Transverse colon (tissue), 4 donors: Measurements from ENCODE around the gene AP1S3. TPM values are rescaled to one million over a fixed set of nuclear protein-coding genes. Genes with fewer than 3 reads are reported as not detected.

Experiments
- DNase-seq: peaks from one replicate; pipeline ENCODE4 v3.0.0-alpha.2; 2019
- H3K27ac ChIP-seq, 4 donors: fragments of 200-600 bp; sonication (generic); 2 replicates each; pipeline ENCODE4 v1.5.1; 2016 to 2018; ENCODE audit warnings: inconsistent platforms in 4 of 4
- H3K27me3 ChIP-seq: fragments of 200-600 bp; sonication (generic); 2 replicates; pipeline ENCODE4 v1.5.1; 2017; ENCODE audit warnings: inconsistent platforms
- H3K36me3 ChIP-seq, 4 donors: fragments of 200-600 bp; sonication (generic); 2 replicates each; pipeline ENCODE4 v1.5.1; 2017 to 2019; ENCODE audit warnings: inconsistent platforms in 4 of 4
- H3K4me1 ChIP-seq, 4 donors: fragments of 200-600 bp; sonication (generic); 2 replicates each; pipeline ENCODE4 v1.5.1; 2017 to 2020; ENCODE audit warnings: inconsistent platforms in 4 of 4
- H3K4me3 ChIP-seq, 4 donors: fragments of 200-600 bp; sonication (generic); 1 replicate in 1 of 4; 2 replicates in 3 of 4; pipeline versions ENCODE4 v1.5.1 to v1.6.1; 2017 to 2019; ENCODE audit warnings: inconsistent platforms in 4 of 4
- H3K9me3 ChIP-seq, 2 donors: fragments of 200-600 bp; sonication (generic); 2 replicates each; pipeline ENCODE4 v1.5.1; 2017 to 2019; ENCODE audit warnings: inconsistent platforms in 2 of 2
- CTCF ChIP-seq, 5 experiments: fragments of 200-600 bp in 3 of 5; fragments of 450-650 bp in 2 of 5; sonication (generic) in 3 of 5; IDR thresholded peaks; 1 replicate in 2 of 5; 2 replicates in 3 of 5; pipeline ENCODE4 v1.5.1; 2016 to 2017; ENCODE audit warnings: antibody characterized with exemption in 5 of 5, inconsistent platforms in 3 of 5, mild to moderate bottlenecking in 2 of 5, moderate library complexity in 1 of 5
- EP300 ChIP-seq: sonication (generic); formaldehyde crosslinking; IDR thresholded peaks from one replicate; pipeline ENCODE4 v1.6.1; 2017; ENCODE audit warnings: antibody characterized with exemption, low read depth
- POLR2A ChIP-seq: fragments of 450-650 bp; IDR thresholded peaks from one replicate; pipeline ENCODE4 v1.6.1; 2016; ENCODE audit warnings: antibody characterized with exemption, mild to moderate bottlenecking, moderate library complexity
- POLR2AphosphoS5 ChIP-seq, 3 donors: sonication (generic); formaldehyde crosslinking; IDR thresholded peaks; one replicate each; pipeline ENCODE4 v1.6.1; 2016; ENCODE audit warnings: antibody characterized with exemption in 3 of 3
- WGBS, 2 donors: methylation state at CpG; one replicate each; pipeline ENCODE4 v1.1.5; 2018; ENCODE audit warnings: low coverage in 1 of 2; 5-methylcytosine and 5-hydroxymethylcytosine counted together
- in situ Hi-C, 4 donors: fragments of 200-750 bp; cut with MboI; loops; one replicate each; pipeline versions ENCODE4 v1.15.0 to v1.15.1; 2017; ENCODE audit warnings: low sequenced_read_pairs in 3 of 4, low pct_ligation_motif_present in 1 of 4, low pct_unique_long_range_greater_than_20kb in 1 of 4
- intact Hi-C: fragments of 100-400 bp; cut with DNase I; formaldehyde crosslinking; loops from one replicate; pipeline ENCODE4 v1.15.1; 2023; ENCODE audit warnings: low total_unique reads
- total RNA-seq, 4 donors: library from RNA; depleted of rRNA; stranded (reverse); fragments of >200 nt; gene quantifications; one replicate each; pipeline ENCODE4 v1.1.0, GENCODE V29; 2016

The AP1S3 gene
- total RNA-seq, 4 donors from 2014 or later: 2.3 to 6.7 (median 3.0) TPM; not detected in 1

GRCh38 chr2:223774193-223774592 lies 63.2 kb downstream of the AP1S3 start:
- TF ChIP-seq POLR2A (no peak), EP300 (no peak), CTCF (IDR thresholded peaks at IDR 0.05) (no peak), POLR2AphosphoS5 (IDR thresholded peaks at IDR 0.05) (no peak)
- Histone ChIP-seq H3K27ac (no peak overlapping the region), H3K9me3 (no peaks in the 10 kb centered on the region), H3K27me3 (no peaks in the 10 kb centered on the region), H3K36me3 (no peaks in the 10 kb centered on the region), H3K4me3 (no peak overlapping the region), H3K4me1 (no peaks in the 10 kb centered on the region)
- in situ Hi-C loops: no loop called here
- 86 to 97% methylated on average over 7 to 8 of the region's 8 CpGs for WGBS, 2 donors
- intact Hi-C loops: no loop called here
- DNase-seq: no peak

GRCh38 chr2:223772363-223772762 lies 65.0 kb downstream of the AP1S3 start:
- no peaks in the 10 kb centered on the region for H3K27me3 ChIP-seq
- no peak for DNase-seq
- no peaks in the 10 kb centered on the region for H3K36me3 ChIP-seq
- H3K27ac ChIP-seq: no peak overlapping the region
- in situ Hi-C loops: no loop called here
- TF ChIP-seq CTCF (IDR thresholded peaks at IDR 0.05) (no peak), POLR2AphosphoS5 (IDR thresholded peaks at IDR 0.05) (no peak), POLR2A (no peak), EP300 (no peak)
- H3K4me3 ChIP-seq: no peak overlapping the region
- no peaks in the 10 kb centered on the region for H3K4me1 ChIP-seq
- no peaks in the 10 kb centered on the region for H3K9me3 ChIP-seq
- 89 to 92% methylated on average over 3 of the region's 3 CpGs for whole genome bisulfite sequencing, 2 donors
- intact Hi-C loops: no loop called here

- intact Hi-C loops (no loop called here), in situ Hi-C loops (no loop called here)
- H3K4me1 ChIP-seq: no peaks in the 10 kb centered on the region
- no peaks in the 10 kb centered on the region for H3K36me3 ChIP-seq
- H3K9me3 ChIP-seq: no peaks in the 10 kb centered on the region
- no peak overlapping the region for H3K4me3 ChIP-seq
- WGBS, 2 donors: 64 to 94% methylated on average over 3 to 4 of the region's 4 CpGs
- no peak overlapping the region for H3K27ac ChIP-seq
- no peak for DNase-seq
- no peaks in the 10 kb centered on the region for H3K27me3 ChIP-seq
- TF ChIP-seq POLR2A (no peak), CTCF (IDR thresholded peaks at IDR 0.05) (no peak), EP300 (no peak), POLR2AphosphoS5 (IDR thresholded peaks at IDR 0.05) (no peak)
Measured at GRCh38 chr2:223771475-223771874, 65.9 kb downstream of the AP1S3 start.

GRCh38 chr2:223768179-223768578 lies 69.2 kb downstream of the AP1S3 start:
- WGBS, 2 donors: 70 to 83% methylated on average over 2 to 3 of the region's 3 CpGs
- TF ChIP-seq CTCF (IDR thresholded peaks at IDR 0.05): no peak
- TF ChIP-seq POLR2AphosphoS5 (IDR thresholded peaks at IDR 0.05): no peak
- TF ChIP-seq POLR2A: no peak
- no peak for TF ChIP-seq EP300
- H3K27me3 ChIP-seq: no peaks in the 10 kb centered on the region
- no peaks in the 10 kb centered on the region for H3K4me1 ChIP-seq
- in situ Hi-C loops (no loop called here), intact Hi-C loops (no loop called here)
- no peak overlapping the region for H3K4me3 ChIP-seq
- no peak for DNase-seq
- H3K27ac ChIP-seq: no peak overlapping the region
- H3K9me3 ChIP-seq: no peaks in the 10 kb centered on the region
- no peaks in the 10 kb centered on the region for H3K36me3 ChIP-seq
